GM23338 (cell line): Measurements from ENCODE around the gene PAQR4.

Source experiments
- CREB1 ChIP-seq: fragments of 250-450 bp; sonication (Bioruptor Pico); IDR thresholded peaks from 2 replicates; pipeline ENCODE4 v1.5.0; 2020; ENCODE audit warnings: low read depth, mild to moderate bottlenecking, moderate library complexity
- CTCF ChIP-seq, 2 experiments: fragments of 200-600 bp in 1 of 2; sonication (generic) in 1 of 2; conservative IDR thresholded peaks; 2 replicates each; pipeline versions ENCODE4 v1.5.1 to v1.6.1; 2016 to 2017; ENCODE audit warnings: antibody characterized with exemption in 2 of 2, low read depth in 2 of 2, mild to moderate bottlenecking in 2 of 2, moderate library complexity in 1 of 2
- ETS1 ChIP-seq: IDR thresholded peaks from 2 replicates; pipeline ENCODE4 v1.6.1; 2016; ENCODE audit warnings: antibody characterized with exemption
- EZH2 ChIP-seq: fragments of 200-600 bp; sonication (generic); IDR thresholded peaks from one replicate; pipeline ENCODE4 v1.8.0; 2017; ENCODE audit warnings: antibody characterized with exemption, mild to moderate bottlenecking, low read depth; ENCODE audit not compliant: unreplicated experiment
- EZH2phosphoT487 ChIP-seq: fragments of 200-600 bp; sonication (generic); IDR thresholded peaks from one replicate; pipeline ENCODE4 v1.8.1; 2018; ENCODE audit warnings: antibody characterized with exemption; ENCODE audit not compliant: unreplicated experiment
- JUNB ChIP-seq: IDR thresholded peaks from one replicate; pipeline ENCODE4 v1.6.1; 2016; ENCODE audit warnings: antibody characterized with exemption; ENCODE audit not compliant: unreplicated experiment
- POLR2AphosphoS5 ChIP-seq: IDR thresholded peaks from 2 replicates; pipeline ENCODE4 v1.6.1; 2016; ENCODE audit warnings: antibody characterized with exemption, low read depth
- REST ChIP-seq: IDR thresholded peaks from one replicate; pipeline ENCODE4 v1.6.1; 2018; ENCODE audit warnings: antibody characterized with exemption; ENCODE audit not compliant: unreplicated experiment
- STAT1 ChIP-seq: IDR thresholded peaks from one replicate; pipeline ENCODE4 v1.6.1; 2016; ENCODE audit warnings: antibody characterized with exemption; ENCODE audit not compliant: unreplicated experiment
- ZNF331 ChIP-seq: fragments of 250-450 bp; sonication (Bioruptor Pico); IDR thresholded peaks from 2 replicates; pipeline ENCODE4 v1.5.0; 2020; ENCODE audit warnings: low read depth, mild to moderate bottlenecking, moderate library complexity

DNA sequence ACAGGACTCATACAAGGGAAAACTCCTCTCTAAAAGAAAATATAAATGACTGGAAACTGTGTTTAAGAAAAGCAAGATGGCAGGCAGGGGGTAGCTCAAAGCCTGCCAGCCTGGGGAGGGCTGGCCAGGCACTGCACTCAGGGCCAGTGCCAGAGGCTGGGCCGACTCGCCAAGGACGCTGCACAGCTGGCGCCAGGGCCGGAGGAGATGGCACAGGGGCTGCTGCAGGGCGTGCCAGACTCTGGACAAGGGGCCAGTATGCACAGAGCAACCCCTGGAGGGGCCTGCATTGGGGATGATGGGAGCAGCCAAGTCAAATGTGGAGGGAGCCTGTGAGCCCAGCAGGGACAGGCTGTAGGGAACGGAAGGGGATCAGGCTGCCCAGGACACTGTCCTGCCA, 7.1 kb downstream of the PAQR4 start:
- TF ChIP-seq CTCF (conservative IDR thresholded peaks at IDR 0.05; ENCODE audit: low read depth in 2 of 2) (no peak), ZNF331 (no peak), POLR2AphosphoS5 (no peak), JUNB (no peak), EZH2 (no peak), ETS1 (no peak), EZH2phosphoT487 (no peak), STAT1 (no peak), CREB1 (CRISPR knock-in tag) (no peak), REST (no peak)
